H9 (cell line): ENCODE data around the gene LRFN2. TPM values are rescaled to one million over a fixed set of nuclear protein-coding genes. Genes with fewer than 3 reads are reported as not detected.

Source experiments
- DNase-seq: peaks from one replicate; pipeline ENCODE4 v3.0.0-alpha.2; 2017
- H2AFZ ChIP-seq: one replicate; pipeline ENCODE4 v1.6.1; 2013; ENCODE audit warnings: mild to moderate bottlenecking, low read length, control low read depth, moderate library complexity
- H2AK5ac ChIP-seq: 2 replicates; pipeline ENCODE4 v1.6.1; 2013; ENCODE audit warnings: low read length, control low read depth, mixed read lengths; ENCODE audit not compliant: insufficient read length
- H2BK120ac ChIP-seq: one replicate; pipeline ENCODE4 v1.6.1; 2013; ENCODE audit warnings: low read depth, mild to moderate bottlenecking, low read length, control low read depth, inconsistent platforms; ENCODE audit not compliant: poor library complexity, severe bottlenecking
- H2BK12ac ChIP-seq: 2 replicates; pipeline ENCODE4 v1.6.1; 2013; ENCODE audit warnings: low read length, control low read depth, mixed read lengths, low read depth; ENCODE audit not compliant: insufficient read length
- H2BK15ac ChIP-seq: 2 replicates; pipeline ENCODE4 v1.6.1; 2013; ENCODE audit warnings: low read depth, low read length, control low read depth
- H2BK20ac ChIP-seq: one replicate; pipeline ENCODE4 v1.6.1; 2013; ENCODE audit warnings: low read depth, mild to moderate bottlenecking, low read length, control low read depth, inconsistent platforms; ENCODE audit not compliant: poor library complexity, severe bottlenecking
- H2BK5ac ChIP-seq: 2 replicates; pipeline ENCODE4 v1.6.1; 2013; ENCODE audit warnings: low read length, control low read depth, mixed read lengths; ENCODE audit not compliant: insufficient read length
- H3K14ac ChIP-seq: 2 replicates; pipeline ENCODE4 v1.6.1; 2013; ENCODE audit warnings: low read length, control low read depth; ENCODE audit not compliant: insufficient read depth
- H3K18ac ChIP-seq: 2 replicates; pipeline ENCODE4 v1.6.1; 2013; ENCODE audit warnings: low read depth, mild to moderate bottlenecking, mixed read lengths, low read length, control low read depth; ENCODE audit not compliant: insufficient read length
- H3K23ac ChIP-seq: 2 replicates; pipeline ENCODE4 v1.6.1; 2013; ENCODE audit warnings: low read length, control low read depth, mixed read lengths, low read depth; ENCODE audit not compliant: insufficient read length
- H3K23me2 ChIP-seq: 2 replicates; pipeline ENCODE4 v1.6.1; 2013; ENCODE audit warnings: low read depth, mild to moderate bottlenecking, mixed read lengths, low read length, control low read depth; ENCODE audit not compliant: insufficient read length, poor library complexity, severe bottlenecking
- H3K27ac ChIP-seq: 2 replicates; pipeline ENCODE4 v1.5.1; 2013; ENCODE audit warnings: low read length, control low read depth, mixed read lengths, low read depth; ENCODE audit not compliant: insufficient read length
- H3K27me3 ChIP-seq: 2 replicates; pipeline ENCODE4 v1.6.1; 2013; ENCODE audit warnings: low read length, control low read depth, inconsistent platforms; ENCODE audit not compliant: insufficient read depth
- H3K4ac ChIP-seq: 2 replicates; pipeline ENCODE4 v1.6.1; 2013; ENCODE audit warnings: low read depth, mild to moderate bottlenecking, control low read depth, inconsistent platforms, low read length, moderate library complexity
- H3K4me1 ChIP-seq: 2 replicates; pipeline ENCODE4 v1.6.1; 2013; ENCODE audit warnings: low read length, control low read depth, inconsistent platforms; ENCODE audit not compliant: insufficient read depth
- H3K4me2 ChIP-seq: 2 replicates; pipeline ENCODE4 v1.6.1; 2013; ENCODE audit warnings: low read length, control low read depth, mixed read lengths; ENCODE audit not compliant: insufficient read length, insufficient read depth
- H3K56ac ChIP-seq: 2 replicates; pipeline ENCODE4 v1.6.1; 2013; ENCODE audit warnings: low read depth, mild to moderate bottlenecking, mixed read lengths, low read length, control low read depth; ENCODE audit not compliant: insufficient read length
- H3K79me1 ChIP-seq: 2 replicates; pipeline ENCODE4 v1.6.1; 2013; ENCODE audit warnings: low read depth, mild to moderate bottlenecking, moderate library complexity, low read length, control low read depth, inconsistent platforms; ENCODE audit not compliant: insufficient read depth, poor library complexity, severe bottlenecking
- H3K79me2 ChIP-seq: 2 replicates; pipeline ENCODE4 v1.6.1; 2013; ENCODE audit warnings: low read length, control low read depth, inconsistent platforms; ENCODE audit not compliant: insufficient read depth
- H3K9ac ChIP-seq: 2 replicates; pipeline ENCODE4 v1.6.1; 2013; ENCODE audit warnings: low read length, control low read depth, mixed read lengths; ENCODE audit not compliant: insufficient read length; ENCODE audit errors: extremely low read depth
- H3K9me3 ChIP-seq: one replicate; pipeline ENCODE4 v1.6.1; 2013; ENCODE audit warnings: low read depth, low read length, inconsistent platforms; ENCODE audit not compliant: control insufficient read depth
- H3T11ph ChIP-seq: one replicate; pipeline ENCODE4 v1.6.1; 2013; ENCODE audit warnings: mild to moderate bottlenecking, low read length, control low read depth, inconsistent platforms
- H4K20me1 ChIP-seq: one replicate; pipeline ENCODE4 v1.6.1; 2013; ENCODE audit not compliant: control insufficient read depth, insufficient read length, insufficient read depth
- H4K5ac ChIP-seq: 2 replicates; pipeline ENCODE4 v1.6.1; 2013; ENCODE audit warnings: low read depth, mild to moderate bottlenecking, mixed read lengths, low read length, control low read depth; ENCODE audit not compliant: insufficient read length
- H4K8ac ChIP-seq: replicated peaks from 2 replicates; pipeline ENCODE4 v1.6.1; 2013; ENCODE audit warnings: low read length, control low read depth, mixed read lengths, low read depth; ENCODE audit not compliant: insufficient read length
- H4K91ac ChIP-seq: 2 replicates; pipeline ENCODE4 v1.6.1; 2013; ENCODE audit warnings: low read depth, mild to moderate bottlenecking, moderate library complexity, mixed read lengths, low read length, control low read depth; ENCODE audit not compliant: insufficient read length
- H3K27ac Mint-ChIP-seq, 3 experiments: 2 replicates in 2 of 3; 3 replicates in 1 of 3; pipeline ENCODE4 v1.8.0; 2020 to 2021; ENCODE audit warnings: mixed read lengths in 3 of 3, mild to moderate bottlenecking in 1 of 3, moderate library complexity in 1 of 3
- H3K27me3 Mint-ChIP-seq: 2 replicates; pipeline ENCODE4 v1.8.0; 2021; ENCODE audit warnings: low read depth, mild to moderate bottlenecking, moderate library complexity, mixed read lengths
- H3K36me3 Mint-ChIP-seq, 3 experiments: 2 replicates in 2 of 3; 3 replicates in 1 of 3; pipeline ENCODE4 v1.8.0; 2020 to 2021; ENCODE audit warnings: low read depth in 3 of 3, mixed read lengths in 3 of 3; ENCODE audit not compliant: insufficient read depth in 1 of 3
- H3K4me1 Mint-ChIP-seq, 2 experiments: 2 replicates each; pipeline ENCODE4 v1.8.0; 2020; ENCODE audit warnings: mixed read lengths in 2 of 2
- H3K4me3 Mint-ChIP-seq, 2 experiments: 2 replicates in 1 of 2; 3 replicates in 1 of 2; pipeline ENCODE4 v1.8.0; 2020 to 2021; ENCODE audit warnings: mild to moderate bottlenecking in 2 of 2, mixed read lengths in 2 of 2, moderate library complexity in 1 of 2
- H3K9me3 Mint-ChIP-seq, 2 experiments: 2 replicates in 1 of 2; 3 replicates in 1 of 2; pipeline ENCODE4 v1.8.0; 2020; ENCODE audit warnings: mild to moderate bottlenecking in 2 of 2, mixed read lengths in 2 of 2, moderate library complexity in 1 of 2
- CTCF ChIP-seq: fragments of 200-600 bp; sonication (generic); conservative IDR thresholded peaks from 3 replicates; pipeline ENCODE4 v1.8.0; 2021; ENCODE audit warnings: antibody characterized with exemption, mild to moderate bottlenecking
- WGBS: extraction: QIAGEN DNeasy Blood & Tissue Kit; methylation state at CpG from one replicate; pipeline ENCODE4 v1.1.7; 2013; ENCODE audit warnings: missing lambda C conversion rate, low lambda C conversion rate, mixed read lengths; ENCODE audit not compliant: insufficient read length; ENCODE audit errors: extremely low coverage; 5-methylcytosine and 5-hydroxymethylcytosine counted together
- total RNA-seq: library from RNA; stranded (reverse); gene quantifications from 2 replicates; pipeline ENCODE4 v1.2.1, GENCODE V29; 2021

LRFN2 gene
- total RNA-seq, 1 experiment from 2014 or later = 0.11 TPM

- Histone ChIP-seq H3K27me3 (no peaks in the 10 kb centered on the region), H2BK20ac (no peak overlapping the region), H3K23ac (no peak overlapping the region), H2BK5ac (no peak overlapping the region), H3K79me2 (no peaks in the 10 kb centered on the region), H4K8ac (no peak overlapping the region), H3K18ac (no peak overlapping the region), H3K23me2 (no peaks in the 10 kb centered on the region), H2AFZ (no peak overlapping the region), H3K79me1 (no peaks in the 10 kb centered on the region), H3K4me2 (no peak overlapping the region), H2BK120ac (no peak overlapping the region), H3K27ac (no peak overlapping the region), H3K9me3 (no peaks in the 10 kb centered on the region), H2BK12ac (no peak overlapping the region), H4K20me1 (peaks cover 2% of the 10 kb centered on the region), H2AK5ac (no peak overlapping the region), H3K9ac (no peak overlapping the region), H4K91ac (no peak overlapping the region), H3T11ph (no peak overlapping the region), H2BK15ac (no peak overlapping the region), H3K14ac (no peak overlapping the region; the same call in 1 of the 2 replicates), H3K4me1 (no peaks in the 10 kb centered on the region), H4K5ac (no peak overlapping the region), H3K4ac (no peak overlapping the region), H3K56ac (no peak overlapping the region)
- no peak overlapping the region for H3K27ac Mint-ChIP-seq
- DNase-seq = no peak
- no peak for TF ChIP-seq CTCF
- peaks cover 10% of the 10 kb centered on the region for H3K27me3 Mint-ChIP-seq
- H3K36me3 Mint-ChIP-seq = no peaks in the 10 kb centered on the region
- no CpG with 5 or more reads among the region's 3 CpGs for WGBS
- no peak overlapping the region for H3K4me3 Mint-ChIP-seq
- H3K9me3 Mint-ChIP-seq = peaks cover 0 to 4% of the 10 kb centered on the region in 2 experiments; a peak in 1 of 5 replicates
- H3K4me1 Mint-ChIP-seq = peaks cover 2% of the 10 kb centered on the region in 2 experiments; a peak in 3 of 4 replicates
Measured at GRCh38 chr6:40466986-40467539, 120.1 kb downstream of the LRFN2 start.
